HG03025 (cell line): ENCODE measurements around the gene UBAP2.
"Not testable (repeated sequence)": the region's sequence is repeated elsewhere in the genome, so short reads cannot be mapped to it uniquely, and the experiment has no call there.

Source experiments
- ATAC-seq: cut with Tn5 transposase; IDR thresholded peaks from one replicate; pipeline ENCODE4 v1.9.1; 2021; ENCODE audit warnings: mild to moderate bottlenecking, moderate library complexity; ENCODE audit not compliant: unreplicated experiment, low FRiP score

UBAP2 gene

GRCh38 chr9:33988219-33988890 lies 60.3 kb downstream of the UBAP2 start:
- peak; percentile 97 for ATAC-seq

- no peak for ATAC-seq
Observed at GRCh38 chr9:33976414-33976813, 72.3 kb downstream of the UBAP2 start.

GRCh38 chr9:33972698-33973097 lies 76.0 kb downstream of the UBAP2 start:
- no peak for ATAC-seq

- no peak for ATAC-seq
Observed at GRCh38 chr9:33964086-33964768, 84.5 kb downstream of the UBAP2 start.

- ATAC-seq: not testable (repeated sequence)
Observed at GRCh38 chr9:33962468-33962867, 86.2 kb downstream of the UBAP2 start.

- no peak for ATAC-seq
Observed at GRCh38 chr9:33959725-33960124, 89.0 kb downstream of the UBAP2 start.

GRCh38 chr9:33956544-33956943 lies 92.1 kb downstream of the UBAP2 start:
- no peak for ATAC-seq

- no peak for ATAC-seq
Observed at GRCh38 chr9:33952066-33952465, 96.6 kb downstream of the UBAP2 start.

- ATAC-seq: no peak
Observed at GRCh38 chr9:33950371-33950770, 98.3 kb downstream of the UBAP2 start.

- no peak for ATAC-seq
Observed at GRCh38 chr9:33946779-33947535, 101.7 kb downstream of the UBAP2 start.

- ATAC-seq: no peak
Observed at GRCh38 chr9:33943389-33943788, 105.3 kb downstream of the UBAP2 start.

- ATAC-seq: no peak
Observed at GRCh38 chr9:33942471-33943083, 106.1 kb downstream of the UBAP2 start.

GRCh38 chr9:33939924-33940874 lies 108.5 kb downstream of the UBAP2 start:
- ATAC-seq: no peak

GRCh38 chr9:33934188-33934878 lies 114.4 kb downstream of the UBAP2 start:
- no peak for ATAC-seq

- ATAC-seq: no peak
Observed at GRCh38 chr9:33932078-33932807, 116.4 kb downstream of the UBAP2 start.

- no peak for ATAC-seq
Observed at GRCh38 chr9:33931326-33931725, 117.4 kb downstream of the UBAP2 start.

GRCh38 chr9:33927694-33928093 lies 121.0 kb downstream of the UBAP2 start:
- no peak for ATAC-seq

- ATAC-seq: no peak
Observed at GRCh38 chr9:33926746-33927485, 121.8 kb downstream of the UBAP2 start.
